AG09319 (cell line): ENCODE measurements around the gene FAS.

ENCODE experiments used
- DNase-seq: peaks from one replicate; pipeline ENCODE4 v3.0.0-alpha.2; 2010; ENCODE audit warnings: low read depth; ENCODE audit errors: extremely low read depth
- CTCF ChIP-seq: IDR thresholded peaks from 2 replicates; pipeline ENCODE4 v1.5.1; 2011; ENCODE audit warnings: low read depth, mild to moderate bottlenecking, inconsistent platforms, low read length, moderate library complexity

Gene FAS

GRCh38 chr10:88990384-88991160, at the start of gene FAS:
Gene FAS, plus strand, starts transcription at chr10:88990798. Its CDS starts 79 bp downstream, at chr10:88990877.
- no peak for TF ChIP-seq CTCF
- peak; percentile 37 for DNase-seq

GRCh38 chr10:88941026-88941425, 49.6 kb upstream of the FAS start:
- TF ChIP-seq CTCF: no peak
- no peak for DNase-seq

GRCh38 chr10:88943778-88944177, 46.8 kb upstream of the FAS start:
- DNase-seq: no peak
- TF ChIP-seq CTCF: no peak

GRCh38 chr10:88944813-88945212, 45.8 kb upstream of the FAS start:
- no peak for DNase-seq

GRCh38 chr10:88946200-88946599, 44.4 kb upstream of the FAS start:
- no peak for TF ChIP-seq CTCF
- DNase-seq: no peak

More at GRCh38 chr10:88944813-88945212, 45.8 kb upstream of the FAS start:
- no peak for TF ChIP-seq CTCF

GRCh38 chr10:88946965-88947590, 43.5 kb upstream of the FAS start:
- no peak for TF ChIP-seq CTCF
- DNase-seq: no peak

GRCh38 chr10:88949051-88949450, 41.5 kb upstream of the FAS start:
- no peak for TF ChIP-seq CTCF
- DNase-seq: no peak
